Caco-2 (cell line): ENCODE results near the gene RPUSD1. TPM values are rescaled to one million over a fixed set of nuclear protein-coding genes. Genes with fewer than 3 reads are reported as not detected.

Experiments used
- BruUV-seq: library from RNA; stranded (reverse); fragments of 400-500 nt; replicated peaks from 2 replicates; lab custom pipeline; 2021; lab: Mats Ljungman, UMichigan
- CTCF ChIA-PET: fragments of 300-600 bp; sonication (Branson Sonifier 250); formaldehyde crosslinking; loops from one replicate; lab custom pipeline; 2022; ENCODE audit warnings: antibody characterized with exemption; lab: Charles Lee
- POLR2A ChIA-PET: fragments of 300-600 bp; sonication (Branson Sonifier 250); formaldehyde crosslinking; loops from one replicate; lab custom pipeline; 2022; ENCODE audit warnings: antibody characterized with exemption; lab: Charles Lee
- DNase-seq, 2 experiments: peaks; one replicate each; pipeline versions ENCODE4 v3.0.0 to v3.0.0-alpha.2; 2020 to 2022
- H3K27me3 ChIP-seq: replicated peaks from 2 replicates; pipeline ENCODE4 v1.6.0; 2011; ENCODE audit warnings: low read length; ENCODE audit not compliant: control insufficient read depth, insufficient read depth
- H3K36me3 ChIP-seq: 2 replicates; pipeline ENCODE4 v1.5.1; 2011; ENCODE audit warnings: low read length; ENCODE audit not compliant: control insufficient read depth, insufficient read depth
- H3K4me1 ChIP-seq: fragments of 250-450 bp; sonication (Bioruptor Pico); 2 replicates; pipeline ENCODE4 v1.5.1; 2020; ENCODE audit warnings: mild to moderate bottlenecking
- H3K4me3 ChIP-seq: 2 replicates; pipeline ENCODE4 v1.5.1; 2011; ENCODE audit warnings: low read depth, mild to moderate bottlenecking, control low read depth, low read length
- H3K9me3 ChIP-seq: fragments of 250-450 bp; sonication (Bioruptor Pico); 2 replicates; pipeline ENCODE4 v1.5.1; 2020; ENCODE audit warnings: mild to moderate bottlenecking, moderate library complexity
- H3K27ac Mint-ChIP-seq: one replicate; pipeline ENCODE4 v1.8.0; 2022; ENCODE audit warnings: mixed read lengths; ENCODE audit not compliant: unreplicated experiment
- H3K27me3 Mint-ChIP-seq: one replicate; pipeline ENCODE4 v1.8.0; 2022; ENCODE audit warnings: mixed read lengths; ENCODE audit not compliant: insufficient read depth, unreplicated experiment
- H3K36me3 Mint-ChIP-seq: one replicate; pipeline ENCODE4 v1.8.0; 2022; ENCODE audit warnings: mild to moderate bottlenecking, mixed read lengths; ENCODE audit not compliant: insufficient read depth, unreplicated experiment
- H3K4me1 Mint-ChIP-seq: one replicate; pipeline ENCODE4 v1.8.0; 2022; ENCODE audit warnings: low read depth, mixed read lengths; ENCODE audit not compliant: unreplicated experiment
- H3K4me3 Mint-ChIP-seq: one replicate; pipeline ENCODE4 v1.8.0; 2022; ENCODE audit warnings: mild to moderate bottlenecking, moderate library complexity, mixed read lengths; ENCODE audit not compliant: unreplicated experiment
- H3K9me3 Mint-ChIP-seq: one replicate; pipeline ENCODE4 v1.8.0; 2022; ENCODE audit warnings: mixed read lengths; ENCODE audit not compliant: unreplicated experiment
- intact Hi-C: fragments of 100-400 bp; cut with micrococcal nuclease; formaldehyde crosslinking; loops from one replicate; pipeline ENCODE4 v1.10.0; 2022; ENCODE audit not compliant: unreplicated experiment
- total RNA-seq: library from RNA; stranded (reverse); gene quantifications from 2 replicates; pipeline ENCODE4 v1.2.3, GENCODE V29; 2022
- TF ChIP-seq, protein P1 (sequence below), 2 experiments: fragments of 200-600 bp in 1 of 2; IDR thresholded peaks; 1 replicate in 1 of 2; 2 replicates in 1 of 2; pipeline versions ENCODE4 v1.5.1 to v1.8.0; 2011 to 2022; ENCODE audit warnings: antibody characterized with exemption in 1 of 2, control low read depth in 1 of 2, inconsistent platforms in 1 of 2, low read depth in 1 of 2, low read length in 1 of 2, mild to moderate bottlenecking in 1 of 2, moderate library complexity in 1 of 2; ENCODE audit not compliant: insufficient read depth in 1 of 2, severe bottlenecking in 1 of 2, unreplicated experiment in 1 of 2

RPUSD1 gene
- total RNA-seq, 1 experiment from 2014 or later = 44.0 TPM

DNA sequence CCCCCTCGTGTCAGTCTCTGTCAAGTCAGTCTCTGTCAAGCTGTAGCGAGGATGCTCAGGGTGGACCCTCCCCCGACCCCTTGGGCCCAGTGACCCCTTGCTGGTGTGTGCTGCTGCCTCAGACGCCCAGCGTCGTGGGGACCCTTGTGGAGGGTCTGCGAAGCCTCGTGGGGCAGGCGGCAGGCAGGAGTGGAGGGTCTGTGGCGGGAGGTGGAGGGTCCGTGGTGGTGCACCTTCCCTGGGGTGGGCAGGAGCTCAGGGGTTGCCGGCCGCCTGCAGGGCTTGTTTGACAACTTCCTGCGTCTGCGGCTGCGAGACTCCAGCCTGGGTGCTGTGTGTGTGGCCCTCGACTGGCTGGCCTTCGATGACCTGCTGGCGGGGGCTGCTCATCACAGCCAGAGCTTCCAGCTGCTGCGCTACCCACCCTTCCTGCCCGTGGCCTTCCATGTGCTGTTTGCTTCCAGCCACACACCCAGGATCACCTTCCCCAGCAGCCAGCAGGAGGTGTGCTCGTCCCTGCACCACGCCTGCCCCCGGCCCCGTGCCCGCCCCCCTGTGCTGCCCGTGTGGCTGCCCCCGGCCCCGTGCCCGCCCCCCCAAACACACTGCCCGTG lies 6.8 kb upstream of the RPUSD1 start:
- ChIA-PET CTCF (interaction anchor here (0.6 kb wide), 1 partner anchor 20 kb away, joined by 4 read pairs; no protein-coding TSS in a partner anchor), POLR2A (no interaction called here)
- Histone ChIP-seq H3K4me3 (no peak overlapping the region), H3K4me1 (0 out of 2 replicates have a peak, but pooled peaks cover under 1% of the 10 kb centered on the region), H3K9me3 (no peaks in the 10 kb centered on the region), H3K27me3 (no peaks in the 10 kb centered on the region), H3K36me3 (no peaks in the 10 kb centered on the region; the same call in 1 of the 2 replicates)
- H3K36me3 Mint-ChIP-seq = peaks cover 45% of the 10 kb centered on the region
- H3K4me1 Mint-ChIP-seq = no peaks in the 10 kb centered on the region
- no peak overlapping the region for H3K27ac Mint-ChIP-seq
- H3K4me3 Mint-ChIP-seq = no peak overlapping the region
- DNase-seq = no peak
- no peaks in the 10 kb centered on the region for H3K27me3 Mint-ChIP-seq
- no peaks in the 10 kb centered on the region for H3K9me3 Mint-ChIP-seq
- intact Hi-C loops = no loop called here
- no TSS peak for BruUV-seq
- TF ChIP-seq, protein P1, sequence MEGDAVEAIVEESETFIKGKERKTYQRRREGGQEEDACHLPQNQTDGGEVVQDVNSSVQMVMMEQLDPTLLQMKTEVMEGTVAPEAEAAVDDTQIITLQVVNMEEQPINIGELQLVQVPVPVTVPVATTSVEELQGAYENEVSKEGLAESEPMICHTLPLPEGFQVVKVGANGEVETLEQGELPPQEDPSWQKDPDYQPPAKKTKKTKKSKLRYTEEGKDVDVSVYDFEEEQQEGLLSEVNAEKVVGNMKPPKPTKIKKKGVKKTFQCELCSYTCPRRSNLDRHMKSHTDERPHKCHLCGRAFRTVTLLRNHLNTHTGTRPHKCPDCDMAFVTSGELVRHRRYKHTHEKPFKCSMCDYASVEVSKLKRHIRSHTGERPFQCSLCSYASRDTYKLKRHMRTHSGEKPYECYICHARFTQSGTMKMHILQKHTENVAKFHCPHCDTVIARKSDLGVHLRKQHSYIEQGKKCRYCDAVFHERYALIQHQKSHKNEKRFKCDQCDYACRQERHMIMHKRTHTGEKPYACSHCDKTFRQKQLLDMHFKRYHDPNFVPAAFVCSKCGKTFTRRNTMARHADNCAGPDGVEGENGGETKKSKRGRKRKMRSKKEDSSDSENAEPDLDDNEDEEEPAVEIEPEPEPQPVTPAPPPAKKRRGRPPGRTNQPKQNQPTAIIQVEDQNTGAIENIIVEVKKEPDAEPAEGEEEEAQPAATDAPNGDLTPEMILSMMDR (IDR thresholded peaks at IDR 0.05; ENCODE audit: insufficient read depth in 1 of 2, low read depth in 1 of 2, low read length in 1 of 2, severe bottlenecking in 1 of 2, unreplicated experiment in 1 of 2) = no peak

DNA sequence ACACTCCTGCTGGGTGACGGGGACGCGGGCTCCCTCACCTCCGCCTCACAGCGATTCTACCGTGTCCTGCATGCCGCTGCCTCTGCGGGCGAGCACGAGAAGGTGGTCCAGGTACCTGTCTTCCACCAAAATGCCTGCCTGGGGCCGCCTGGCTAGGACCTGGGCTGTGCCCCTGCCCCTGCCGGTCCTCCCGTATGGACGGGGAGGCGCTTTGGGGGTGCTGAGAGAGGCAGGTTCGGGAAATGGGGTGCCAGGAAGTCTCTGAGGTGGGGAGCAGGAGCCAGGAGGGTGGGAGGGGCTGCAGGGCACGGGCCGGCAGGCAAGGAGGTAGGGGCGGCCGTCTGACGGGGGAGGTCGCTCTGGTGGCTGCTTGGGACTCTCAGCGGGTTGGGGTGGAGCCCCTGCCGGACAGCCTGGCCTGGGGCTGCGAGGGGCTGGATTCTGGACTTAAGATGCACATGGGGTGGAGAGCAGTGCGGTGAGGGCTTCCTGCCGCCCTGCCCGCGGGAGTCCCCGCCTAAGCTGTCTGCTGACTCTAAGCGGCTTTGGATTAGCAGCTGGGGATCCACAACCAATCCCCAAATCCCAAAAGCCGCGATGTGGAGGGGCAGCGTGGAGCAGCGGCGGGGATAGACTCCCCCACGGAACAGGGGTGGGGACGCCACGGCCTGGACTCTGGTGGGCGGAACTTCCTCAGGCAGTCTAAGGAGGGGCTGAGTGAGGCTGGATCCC lies 6.1 kb upstream of the RPUSD1 start:
- ChIA-PET CTCF (interaction anchor here (0.6 kb wide), 1 partner anchor 21 kb away, joined by 4 read pairs; no protein-coding TSS in a partner anchor), POLR2A (no interaction called here)
- Mint-ChIP-seq H3K27me3 (no peaks in the 10 kb centered on the region), H3K27ac (no peak overlapping the region), H3K4me3 (no peak overlapping the region), H3K4me1 (no peaks in the 10 kb centered on the region), H3K9me3 (no peaks in the 10 kb centered on the region), H3K36me3 (peaks cover 48% of the 10 kb centered on the region)
- no peaks in the 10 kb centered on the region for H3K9me3 ChIP-seq
- BruUV-seq = no TSS peak
- no peaks in the 10 kb centered on the region for H3K27me3 ChIP-seq
- H3K36me3 ChIP-seq = no peaks in the 10 kb centered on the region; the same call in 1 of the 2 replicates
- TF ChIP-seq, protein P1 (IDR thresholded peaks at IDR 0.05; ENCODE audit: insufficient read depth in 1 of 2, low read depth in 1 of 2, low read length in 1 of 2, severe bottlenecking in 1 of 2, unreplicated experiment in 1 of 2) = no peak
- DNase-seq = no peak
- no peak overlapping the region for H3K4me3 ChIP-seq
- intact Hi-C loops = no loop called here
- H3K4me1 ChIP-seq = peaks cover 4% of the 10 kb centered on the region; the same call in 1 of the 2 replicates

DNA sequence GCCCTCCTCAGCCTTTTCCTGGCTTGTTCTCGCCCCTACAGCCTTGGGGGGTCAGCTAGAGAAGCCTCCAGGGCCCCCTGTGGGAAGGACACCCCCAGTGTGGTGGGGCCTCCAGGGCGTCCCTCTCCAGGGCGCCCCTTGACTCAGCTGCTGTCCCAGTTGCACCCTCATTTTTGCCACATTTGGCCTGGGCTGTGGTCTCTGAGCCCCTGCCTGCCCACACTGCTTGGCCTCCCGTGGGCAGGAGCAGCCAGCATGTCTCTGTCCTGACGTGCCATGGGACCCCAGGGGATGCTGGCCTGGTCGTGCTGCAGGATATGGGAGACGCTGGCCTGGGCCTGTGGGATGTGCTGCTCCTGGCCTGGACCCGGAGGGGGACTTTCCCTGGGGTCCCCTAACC lies 5.2 kb upstream of the RPUSD1 start:
- BruUV-seq = no TSS peak
- intact Hi-C loops = no loop called here
- H3K27ac Mint-ChIP-seq = no peak overlapping the region
- H3K9me3 Mint-ChIP-seq = no peaks in the 10 kb centered on the region
- Histone ChIP-seq H3K36me3 (no peaks in the 10 kb centered on the region; the same call in 1 of the 2 replicates), H3K27me3 (no peaks in the 10 kb centered on the region), H3K9me3 (no peaks in the 10 kb centered on the region), H3K4me1 (peaks cover 6% of the 10 kb centered on the region; the same call in 1 of the 2 replicates), H3K4me3 (no peak overlapping the region)
- no peaks in the 10 kb centered on the region for H3K4me1 Mint-ChIP-seq
- H3K4me3 Mint-ChIP-seq = no peak overlapping the region
- TF ChIP-seq, protein P1 (IDR thresholded peaks at IDR 0.05; ENCODE audit: insufficient read depth in 1 of 2, low read depth in 1 of 2, low read length in 1 of 2, severe bottlenecking in 1 of 2, unreplicated experiment in 1 of 2) = no peak
- ChIA-PET CTCF (no interaction called here), POLR2A (no interaction called here)
- no peaks in the 10 kb centered on the region for H3K27me3 Mint-ChIP-seq
- DNase-seq = no peak
- H3K36me3 Mint-ChIP-seq = peaks cover 45% of the 10 kb centered on the region
